ENCODE data around the gene FAM169A. TPM values are rescaled to one million over a fixed set of nuclear protein-coding genes. Genes with fewer than 3 reads are reported as not detected.

The FAM169A gene
- polyA plus RNA-seq, 2 donors = 0.28 to 0.29 TPM

DNA sequence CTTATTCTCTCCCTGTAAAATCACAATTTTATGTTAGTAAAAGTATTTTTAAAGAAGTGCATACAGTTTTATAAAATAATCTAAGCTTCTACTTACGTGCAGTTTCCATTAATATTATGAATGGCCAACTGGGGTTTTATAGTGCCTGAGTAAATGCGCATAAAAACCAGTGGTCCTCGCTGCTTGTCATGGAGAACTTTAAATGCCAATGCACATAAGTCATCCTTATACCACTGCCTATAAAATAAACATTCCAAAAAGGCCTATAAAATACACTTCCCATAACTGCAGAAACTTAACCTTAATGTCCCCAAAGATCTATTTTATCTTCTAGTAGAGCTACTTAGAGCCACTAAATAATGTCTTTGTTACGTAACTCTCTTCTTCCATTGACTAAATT is 127.8 kb downstream of the FAM169A start:
- Histone ChIP-seq H3K36me3 (ENCODE audit: control insufficient read depth in 2 of 2, insufficient read depth in 2 of 2, low read length in 1 of 2) (peaks cover 0 to 3% of the 10 kb centered on the region in 2 donors), H3K4me3 (ENCODE audit: low read depth in 1 of 2, low read length in 2 of 2) (no peak overlapping the region), H3K9me3 (ENCODE audit: control insufficient read depth in 2 of 2, insufficient read depth in 1 of 2, low read depth in 1 of 2, low read length in 1 of 2) (no peaks in the 10 kb centered on the region), H3K4me1 (ENCODE audit: control insufficient read depth in 2 of 2, insufficient read depth in 2 of 2, low read length in 1 of 2) (no peaks in the 10 kb centered on the region), H3K27me3 (ENCODE audit: control insufficient read depth in 1 of 2, insufficient read depth in 2 of 2, low read length in 2 of 2) (no peaks in the 10 kb centered on the region), H3K27ac (ENCODE audit: low read depth in 2 of 2, low read length in 1 of 2) (no peak overlapping the region)
- WGBS, 2 donors = 96 to 98% methylated on average over 4 of the region's 4 CpGs

GRCh38 chr5:74736759-74737158 is 129.4 kb downstream of the FAM169A start:
- H3K36me3 ChIP-seq (ENCODE audit: control insufficient read depth in 2 of 2, insufficient read depth in 2 of 2, low read length in 1 of 2) = peaks cover 0 to 3% of the 10 kb centered on the region in 2 donors
- H3K4me1 ChIP-seq (ENCODE audit: control insufficient read depth in 2 of 2, insufficient read depth in 2 of 2, low read length in 1 of 2) = no peaks in the 10 kb centered on the region
- H3K4me3 ChIP-seq (ENCODE audit: low read depth in 1 of 2, low read length in 2 of 2) = no peak overlapping the region
- 88 to 93% methylated on average over 6 of the region's 6 CpGs for WGBS, 2 donors
- H3K9me3 ChIP-seq (ENCODE audit: control insufficient read depth in 2 of 2, insufficient read depth in 1 of 2, low read depth in 1 of 2, low read length in 1 of 2) = no peaks in the 10 kb centered on the region
- no peak overlapping the region for H3K27ac ChIP-seq (ENCODE audit: low read depth in 2 of 2, low read length in 1 of 2)
- no peaks in the 10 kb centered on the region for H3K27me3 ChIP-seq (ENCODE audit: control insufficient read depth in 1 of 2, insufficient read depth in 2 of 2, low read length in 2 of 2)

Other genes starting within 250 kb of the FAM169A start
- 1 to 10 TPM; 1.4 to 2.0 TPM for gene ENC1, start 225.7 kb downstream of the FAM169A start, polyA plus RNA-seq
- gene HEXB, start 181.2 kb downstream of the FAM169A start, polyA plus RNA-seq = 10 to 100 TPM; 21.5 to 36.5 TPM
- gene GFM2, start 99.3 kb downstream of the FAM169A start, polyA plus RNA-seq = 10 to 100 TPM; 10.2 to 21.5 TPM
- gene NSA2, start 99.1 kb downstream of the FAM169A start, polyA plus RNA-seq = 10 to 100 TPM; 50.2 to 80.6 TPM
- under 1 TPM; 0.53 to 0.80 TPM for gene GCNT4, start 186.2 kb upstream of the FAM169A start, polyA plus RNA-seq

Data from esophagus (tissue), 2 donors.